HCT116 (cell line): ENCODE results near the gene C2. TPM values are rescaled to one million over a fixed set of nuclear protein-coding genes. Genes with fewer than 3 reads are reported as not detected.

Source experiments
- ATAC-seq: fragments of 200-7000 bp; cut with Tn5 transposase; 2 replicates; pipeline ENCODE4 v1.9.1; 2020; ENCODE audit warnings: mild to moderate bottlenecking, moderate library complexity
- BruUV-seq: library from RNA; stranded (reverse); fragments of 400-500 nt; replicated peaks from 2 replicates; lab custom pipeline; 2021; lab: Mats Ljungman, UMichigan
- CTCF ChIA-PET: fragments of 300-600 bp; sonication (Branson Sonifier 250); formaldehyde crosslinking; loops from one replicate; lab custom pipeline; 2021; ENCODE audit warnings: antibody characterized with exemption; lab: Charles Lee
- POLR2A ChIA-PET: fragments of 300-600, 350-600 bp; sonication (Branson Sonifier 250); formaldehyde crosslinking; loops from one replicate; lab custom pipeline; 2021; ENCODE audit warnings: antibody characterized with exemption; lab: Charles Lee
- RAD21 ChIA-PET, 2 experiments: fragments of 300-600 bp; sonication (Branson Sonifier 250); formaldehyde crosslinking; loops; one replicate each; lab custom pipeline; 2023; ENCODE audit warnings: low total read pairs in 2 of 2; ENCODE audit not compliant: uncharacterized antibody in 2 of 2, unreplicated experiment in 2 of 2, low non-redundant PET in 1 of 2; lab: Charles Lee
- DNase-seq: peaks from one replicate; pipeline ENCODE4 v3.0.0-alpha.2; 2010; ENCODE audit warnings: low read depth, low spot score
- H2AFZ ChIP-seq: fragments of 200-600 bp; shearing (Covaris generic), sonication (generic); 2 replicates; pipeline ENCODE4 v1.6.1; 2017; ENCODE audit warnings: low read depth, mixed run types, mixed read lengths, antibody characterized with exemption, low read length; ENCODE audit not compliant: poor library complexity, severe bottlenecking
- H3K27ac ChIP-seq: 2 replicates; pipeline ENCODE4 v1.5.1; 2012; ENCODE audit warnings: low read depth, low read length
- H3K27me3 ChIP-seq: fragments of 200-600 bp; sonication (generic); 2 replicates; pipeline ENCODE4 v1.6.1; 2016; ENCODE audit warnings: mixed run types, low read length, mixed read lengths; ENCODE audit not compliant: insufficient read depth
- H3K36me3 ChIP-seq, 2 experiments: fragments of 200-500 bp in 1 of 2; fragments of 200-600 bp in 1 of 2; sonication (Bioruptor generic) in 1 of 2; sonication (generic) in 1 of 2; 2 replicates each; pipeline versions ENCODE4 v1.5.1 to v1.6.1; 2014 to 2016; ENCODE audit warnings: low read length in 2 of 2, inconsistent platforms in 1 of 2, mixed read lengths in 1 of 2, mixed run types in 1 of 2; ENCODE audit not compliant: insufficient read depth in 2 of 2, control insufficient read depth in 1 of 2
- H3K4me1 ChIP-seq, 2 experiments: fragments of 200-600 bp in 1 of 2; sonication (generic) in 1 of 2; 2 replicates each; pipeline versions ENCODE4 v1.5.1 to v1.6.1; 2012 to 2017; ENCODE audit warnings: low read length in 2 of 2, inconsistent platforms in 1 of 2, mild to moderate bottlenecking in 1 of 2, mixed read lengths in 1 of 2, mixed run types in 1 of 2, moderate library complexity in 1 of 2; ENCODE audit not compliant: insufficient read depth in 2 of 2, control insufficient read depth in 1 of 2
- H3K4me2 ChIP-seq: fragments of 200-600 bp; sonication (generic); 2 replicates; pipeline ENCODE4 v1.6.1; 2017; ENCODE audit warnings: mixed run types, low read length, mixed read lengths
- H3K4me3 ChIP-seq, 2 experiments: fragments of 200-600 bp in 1 of 2; sonication (generic) in 1 of 2; replicated peaks in 1 of 2; 2 replicates each; pipeline ENCODE4 v1.5.1; 2011 to 2016; ENCODE audit warnings: low read length in 2 of 2, control low read depth in 1 of 2, low read depth in 1 of 2, mild to moderate bottlenecking in 1 of 2, mixed read lengths in 1 of 2, mixed run types in 1 of 2
- H3K79me2 ChIP-seq: fragments of 200-600 bp; sonication (generic); 2 replicates; pipeline ENCODE4 v1.6.1; 2017; ENCODE audit warnings: mild to moderate bottlenecking, mixed run types, low read length, moderate library complexity, mixed read lengths; ENCODE audit not compliant: insufficient read depth
- H3K9ac ChIP-seq: fragments of 200-600 bp; sonication (generic); 2 replicates; pipeline ENCODE4 v1.6.1; 2016; ENCODE audit warnings: low read length, mixed read lengths
- H3K9me2 ChIP-seq: fragments of 200-600 bp; sonication (generic), shearing (Covaris generic); 2 replicates; pipeline ENCODE4 v1.6.1; 2017; ENCODE audit warnings: mixed run types, mild to moderate bottlenecking, moderate library complexity; ENCODE audit not compliant: insufficient read depth
- H3K9me3 ChIP-seq, 2 experiments: fragments of 200-500 bp in 1 of 2; fragments of 200-600 bp in 1 of 2; sonication (Bioruptor generic) in 1 of 2; sonication (generic) in 1 of 2; 2 replicates each; pipeline ENCODE4 v1.6.1; 2014 to 2017; ENCODE audit warnings: low read length in 2 of 2, mixed read lengths in 2 of 2, inconsistent platforms in 1 of 2, low read depth in 1 of 2, mild to moderate bottlenecking in 1 of 2, mixed run types in 1 of 2, moderate library complexity in 1 of 2; ENCODE audit not compliant: control insufficient read depth in 1 of 2, insufficient read depth in 1 of 2
- H4K20me1 ChIP-seq: fragments of 200-600 bp; sonication (generic), shearing (Covaris generic); 2 replicates; pipeline ENCODE4 v1.6.1; 2017; ENCODE audit warnings: mixed run types, mild to moderate bottlenecking, moderate library complexity; ENCODE audit not compliant: insufficient read depth
- ATF3 ChIP-seq: IDR thresholded peaks from 2 replicates; pipeline ENCODE4 v1.6.1; 2012
- CBX3 ChIP-seq: IDR thresholded peaks from 2 replicates; pipeline ENCODE4 v1.6.1; 2012; ENCODE audit warnings: low read depth
- CTCF ChIP-seq, 3 experiments: fragments of 200-600 bp in 1 of 3; sonication (generic) in 1 of 3; IDR thresholded peaks in 2 of 3; conservative IDR thresholded peaks in 1 of 3; 2 replicates each; pipeline ENCODE4 v1.5.1; 2012 to 2017; ENCODE audit warnings: low read depth in 2 of 3, low read length in 2 of 3, antibody characterized with exemption in 1 of 3, borderline replicate concordance in 1 of 3, control low read depth in 1 of 3, mild to moderate bottlenecking in 1 of 3, mixed read lengths in 1 of 3, mixed run types in 1 of 3, moderate library complexity in 1 of 3; ENCODE audit not compliant: insufficient read depth in 1 of 3
- FOSL1 ChIP-seq: IDR thresholded peaks from 2 replicates; pipeline ENCODE4 v1.6.1; 2012; ENCODE audit warnings: low read depth
- MAX ChIP-seq: IDR thresholded peaks from 2 replicates; pipeline ENCODE4 v1.6.1; 2012
- POLR2AphosphoS5 ChIP-seq: IDR thresholded peaks from 2 replicates; pipeline ENCODE4 v1.6.1; 2011; ENCODE audit warnings: mild to moderate bottlenecking, low read depth, low read length, moderate library complexity
- SIN3A ChIP-seq: IDR thresholded peaks from 2 replicates; pipeline ENCODE4 v1.6.1; 2012; ENCODE audit warnings: low read depth
- ZFX ChIP-seq: fragments of 450-650 bp; IDR thresholded peaks from 2 replicates; pipeline ENCODE4 v1.6.1; 2017
- intact Hi-C: fragments of 100-400 bp; cut with micrococcal nuclease; formaldehyde crosslinking; loops from 2 replicates; pipeline ENCODE4 v1.10.0; 2022
- total RNA-seq: library from RNA; stranded (reverse); gene quantifications from one replicate; pipeline ENCODE4 v1.2.1, GENCODE V29; 2021; ENCODE audit not compliant: unreplicated experiment

Gene C2
- total RNA-seq, 1 experiment from 2014 or later, result 3.1 TPM

GRCh38 chr6:31889331-31889972, 38.1 kb upstream of the C2 start:
- RAD21 ChIA-PET, result no interaction called here
- Histone ChIP-seq H3K9me2 (no peaks in the 10 kb centered on the region), H2AFZ (no peak overlapping the region), H3K4me2 (no peak overlapping the region), H3K4me3 (no peak overlapping the region), H3K4me1 (no peaks in the 10 kb centered on the region), H4K20me1 (0 out of 2 replicates have a peak, but pooled peaks cover 5% of the 10 kb centered on the region), H3K9me3 (no peaks in the 10 kb centered on the region), H3K79me2 (no peaks in the 10 kb centered on the region), H3K36me3 (peaks cover 52 to 55% of the 10 kb centered on the region in 2 experiments; a peak in 3 of 4 replicates), H3K9ac (no peak overlapping the region), H3K27me3 (no peaks in the 10 kb centered on the region), H3K27ac (no peak overlapping the region)
- CTCF ChIA-PET, result no interaction called here
- POLR2A ChIA-PET, result no interaction called here
- intact Hi-C loops, result no loop called here
- ATAC-seq (peak; percentile 25; the same call in 1 of the 2 replicates), DNase-seq (no peak)
- no peak for TF ChIP-seq ATF3
- TF ChIP-seq CBX3, result no peak
- no peak for TF ChIP-seq MAX
- BruUV-seq, result no TSS peak

GRCh38 chr6:31892821-31893220, 34.7 kb upstream of the C2 start:
- no peak overlapping the region for H3K4me2 ChIP-seq

More at GRCh38 chr6:31892821-31893220, 34.7 kb upstream of the C2 start:
- RAD21 ChIA-PET, result no interaction called here
- CTCF ChIA-PET, result no interaction called here
- intact Hi-C loops, result no loop called here
- ATAC-seq, result no peak
- H4K20me1 ChIP-seq, result 0 out of 2 replicates have a peak, but pooled peaks cover 5% of the 10 kb centered on the region
- TF ChIP-seq FOSL1 (no peak), ZFX (no peak), SIN3A (no peak), MAX (no peak), CTCF (IDR thresholded peaks at IDR 0.05 in 2 of 3, conservative IDR thresholded peaks at IDR 0.05 in 1 of 3; ENCODE audit: borderline replicate concordance in 1 of 3, insufficient read depth in 1 of 3, low read depth in 2 of 3, low read length in 2 of 3) (no peak), POLR2AphosphoS5 (no peak)
- TF ChIP-seq, all 23 proteins: peak for 0
- POLR2A ChIA-PET, result no interaction called here
- Histone ChIP-seq H3K4me3 (no peak overlapping the region), H3K9me2 (no peaks in the 10 kb centered on the region), H3K9me3 (no peaks in the 10 kb centered on the region), H3K79me2 (peaks cover 8% of the 10 kb centered on the region; the same call in 1 of the 2 replicates), H3K27ac (no peak overlapping the region), H2AFZ (no peak overlapping the region), H3K36me3 (peaks cover 36 to 48% of the 10 kb centered on the region in 2 experiments), H3K27me3 (no peaks in the 10 kb centered on the region), H3K4me1 (peaks cover 4 to 7% of the 10 kb centered on the region in 2 experiments), H3K9ac (no peak overlapping the region)
- DNase-seq, result no peak
- BruUV-seq, result no TSS peak
